HuH-7 (cell line): ENCODE data around the gene ADAMTSL1.
A peak's percentile ranks its signal among the peaks of the same experiment; 100 is the strongest.

Experiments
- DNase-seq: peaks from one replicate; pipeline ENCODE4 v3.0.0; 2011; ENCODE audit warnings: low spot score

ADAMTSL1 gene

DNA sequence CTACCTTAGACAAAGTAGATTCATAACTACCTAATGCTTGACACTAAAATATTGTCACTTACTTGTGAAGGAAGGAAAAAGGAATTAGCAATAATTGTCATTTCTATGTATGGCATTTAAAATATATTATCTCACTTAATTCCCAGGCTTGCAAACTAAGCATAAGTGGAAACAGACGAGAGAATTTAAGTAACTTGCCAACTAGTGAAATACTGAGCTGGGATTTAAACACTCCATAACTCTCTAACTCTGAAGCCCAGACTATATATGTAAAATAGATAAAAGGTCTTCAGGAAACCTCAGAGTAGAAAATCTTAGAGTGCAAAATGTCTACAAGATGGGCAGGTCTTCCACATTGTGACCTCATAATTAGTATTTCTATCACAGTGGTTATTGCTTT, 301.3 kb downstream of the ADAMTSL1 start:
- no peak for DNase-seq

DNA sequence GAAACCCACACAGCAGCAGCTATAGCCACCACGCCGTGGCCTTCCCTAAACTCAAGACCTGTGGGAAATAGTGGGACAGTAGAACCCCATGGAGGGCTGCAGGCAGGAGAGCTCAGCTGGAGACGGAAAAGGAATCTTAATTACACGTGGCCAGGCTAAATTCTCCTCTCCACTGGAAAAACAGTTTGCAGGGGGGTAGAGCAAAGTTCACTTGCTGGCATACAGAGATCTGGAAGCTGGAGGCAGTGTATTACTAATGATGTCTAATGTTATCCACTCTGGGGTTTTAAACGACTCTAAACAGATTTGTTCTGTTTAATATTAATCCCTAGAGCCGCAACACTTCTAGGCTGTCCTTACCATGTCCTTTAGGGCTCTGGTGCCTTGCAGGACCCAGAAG, 302.0 kb downstream of the ADAMTSL1 start:
- DNase-seq: no peak

DNA sequence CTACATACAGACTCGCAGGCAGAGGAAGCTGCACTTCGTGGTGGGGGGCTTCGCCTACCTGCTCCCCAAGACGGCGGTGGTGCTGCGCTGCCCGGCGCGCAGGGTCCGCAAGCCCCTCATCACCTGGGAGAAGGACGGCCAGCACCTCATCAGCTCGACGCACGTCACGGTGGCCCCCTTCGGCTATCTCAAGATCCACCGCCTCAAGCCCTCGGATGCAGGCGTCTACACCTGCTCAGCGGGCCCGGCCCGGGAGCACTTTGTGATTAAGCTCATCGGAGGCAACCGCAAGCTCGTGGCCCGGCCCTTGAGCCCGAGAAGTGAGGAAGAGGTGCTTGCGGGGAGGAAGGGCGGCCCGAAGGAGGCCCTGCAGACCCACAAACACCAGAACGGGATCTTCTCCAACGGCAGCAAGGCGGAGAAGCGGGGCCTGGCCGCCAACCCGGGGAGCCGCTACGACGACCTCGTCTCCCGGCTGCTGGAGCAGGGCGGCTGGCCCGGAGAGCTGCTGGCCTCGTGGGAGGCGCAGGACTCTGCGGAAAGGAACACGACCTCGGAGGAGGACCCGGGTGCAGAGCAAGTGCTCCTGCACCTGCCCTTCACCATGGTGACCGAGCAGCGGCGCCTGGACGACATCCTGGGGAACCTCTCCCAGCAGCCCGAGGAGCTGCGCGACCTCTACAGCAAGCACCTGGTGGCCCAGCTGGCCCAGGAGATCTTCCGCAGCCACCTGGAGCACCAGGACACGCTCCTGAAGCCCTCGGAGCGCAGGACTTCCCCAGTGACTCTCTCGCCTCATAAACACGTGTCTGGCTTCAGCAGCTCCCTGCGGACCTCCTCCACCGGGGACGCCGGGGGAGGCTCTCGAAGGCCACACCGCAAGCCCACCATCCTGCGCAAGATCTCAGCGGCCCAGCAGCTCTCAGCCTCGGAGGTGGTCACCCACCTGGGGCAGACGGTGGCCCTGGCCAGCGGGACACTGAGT, 303.2 kb downstream of the ADAMTSL1 start:
- no peak for DNase-seq

GRCh38 chr9:18778147-18778546, 304.2 kb downstream of the ADAMTSL1 start:
- no peak for DNase-seq

- no peak for DNase-seq
Observed at GRCh38 chr9:18778846-18779245, 304.9 kb downstream of the ADAMTSL1 start.

GRCh38 chr9:18783909-18784308, 310.0 kb downstream of the ADAMTSL1 start:
- DNase-seq: no peak

DNA sequence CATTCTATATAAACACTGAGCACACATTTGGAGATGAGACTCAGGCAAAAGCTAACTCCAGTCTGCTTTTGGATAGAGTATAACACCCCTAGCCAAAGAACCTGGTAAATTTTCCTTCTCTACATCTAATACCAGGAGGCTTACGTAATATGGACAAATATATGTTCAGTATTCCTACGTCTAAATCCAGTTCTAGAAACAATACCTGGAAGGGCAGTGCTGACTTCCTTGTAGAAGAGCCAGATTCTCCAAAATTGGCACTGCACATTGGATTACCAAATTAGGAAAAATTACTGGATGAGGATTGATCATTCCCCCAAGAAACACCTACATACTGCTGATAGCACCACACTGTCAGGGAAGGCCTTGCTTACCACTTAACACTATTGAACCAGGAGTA, 311.7 kb downstream of the ADAMTSL1 start:
- DNase-seq: no peak

GRCh38 chr9:18786196-18786595, 312.2 kb downstream of the ADAMTSL1 start:
- no peak for DNase-seq

DNA sequence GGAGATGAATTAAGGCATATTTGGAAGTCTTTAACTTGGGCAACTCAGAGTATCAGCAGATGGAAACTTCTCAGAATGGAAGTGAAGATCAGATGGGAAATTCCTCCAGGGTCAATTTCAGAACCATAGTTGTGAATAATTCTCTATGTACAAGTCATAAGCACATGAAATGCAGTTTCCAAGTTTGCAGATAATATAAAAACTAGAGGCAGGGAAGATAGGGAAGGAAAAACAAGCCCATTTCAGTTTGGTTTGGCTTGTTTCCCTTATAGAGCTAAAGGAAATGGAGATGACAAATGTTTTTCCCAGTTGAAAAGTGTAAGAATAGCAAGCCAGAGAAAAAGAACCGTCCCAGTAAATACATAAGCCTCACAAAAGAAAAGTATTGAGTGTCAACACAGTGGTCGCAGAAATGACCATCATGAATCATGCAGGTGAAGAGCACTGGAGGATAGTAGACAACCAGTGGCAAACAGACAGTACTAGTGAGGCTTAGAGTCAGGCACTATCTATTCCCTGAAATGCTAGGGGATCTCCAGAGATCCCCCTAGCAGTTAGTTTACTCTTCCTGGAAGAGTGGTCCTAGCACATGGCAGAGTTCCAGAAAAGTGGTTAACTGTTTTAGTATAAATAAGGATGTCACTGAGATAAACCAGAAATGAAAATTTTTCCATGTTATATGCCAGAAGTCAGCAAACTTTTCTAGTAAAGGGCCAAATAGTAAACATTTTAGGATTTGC, 313.1 kb downstream of the ADAMTSL1 start:
- DNase-seq: no peak

DNA sequence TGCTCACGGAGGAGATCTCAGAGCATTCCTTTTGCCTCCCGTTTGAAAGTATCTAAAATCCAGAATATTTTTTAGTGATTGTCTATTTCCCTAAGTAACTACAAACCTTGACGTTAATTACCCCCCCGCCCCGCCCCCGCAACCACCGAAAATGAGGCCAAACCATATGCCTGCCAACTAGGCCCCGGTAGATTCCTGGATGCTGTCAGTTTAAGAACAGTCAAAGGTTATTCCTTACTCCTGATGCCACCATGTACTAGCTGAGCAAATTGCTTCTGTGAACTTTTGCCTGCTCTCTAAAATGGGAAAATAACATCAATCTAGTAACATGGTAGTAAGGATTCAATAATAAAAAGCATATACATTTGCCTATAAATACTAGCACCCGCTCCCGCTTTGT, 314.3 kb downstream of the ADAMTSL1 start:
- DNase-seq: no peak

GRCh38 chr9:18791074-18791473, 317.1 kb downstream of the ADAMTSL1 start:
- DNase-seq: peak; percentile 29

GRCh38 chr9:18793122-18793521, 319.2 kb downstream of the ADAMTSL1 start:
- no peak for DNase-seq

DNA sequence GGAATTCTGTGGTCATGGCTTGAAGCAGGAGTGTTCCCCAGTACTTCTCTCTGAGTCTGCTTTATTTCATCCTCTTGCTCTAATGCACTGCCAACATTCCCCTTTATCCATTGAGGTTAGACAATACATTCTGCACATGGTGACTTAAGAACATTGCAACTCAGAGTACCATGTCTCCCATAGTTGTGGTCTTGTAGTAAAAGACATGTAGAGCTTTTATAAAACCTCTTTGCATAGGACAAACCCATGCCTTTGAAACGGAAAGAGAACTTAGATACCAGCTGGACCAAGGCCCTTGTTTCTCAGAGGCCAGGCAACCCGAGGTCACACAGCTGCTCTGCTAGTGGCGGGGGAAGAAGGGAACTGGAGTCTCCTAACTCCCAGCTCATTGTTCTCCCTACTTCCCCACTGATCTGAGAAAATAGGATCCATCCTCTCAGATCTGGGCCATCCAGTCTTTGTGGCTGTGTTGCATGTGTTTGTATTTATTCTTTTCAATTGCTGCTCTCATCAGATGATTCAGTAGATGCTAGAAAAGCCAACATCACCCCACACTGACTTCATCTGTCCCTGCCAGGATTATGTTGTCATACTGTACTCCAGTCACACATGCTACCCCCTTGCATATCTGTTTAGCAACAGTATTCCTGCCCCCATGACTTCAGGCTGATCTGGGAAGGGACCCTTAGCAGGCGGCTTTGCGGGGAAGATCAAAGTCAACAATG, 322.2 kb downstream of the ADAMTSL1 start:
- DNase-seq: no peak

DNA sequence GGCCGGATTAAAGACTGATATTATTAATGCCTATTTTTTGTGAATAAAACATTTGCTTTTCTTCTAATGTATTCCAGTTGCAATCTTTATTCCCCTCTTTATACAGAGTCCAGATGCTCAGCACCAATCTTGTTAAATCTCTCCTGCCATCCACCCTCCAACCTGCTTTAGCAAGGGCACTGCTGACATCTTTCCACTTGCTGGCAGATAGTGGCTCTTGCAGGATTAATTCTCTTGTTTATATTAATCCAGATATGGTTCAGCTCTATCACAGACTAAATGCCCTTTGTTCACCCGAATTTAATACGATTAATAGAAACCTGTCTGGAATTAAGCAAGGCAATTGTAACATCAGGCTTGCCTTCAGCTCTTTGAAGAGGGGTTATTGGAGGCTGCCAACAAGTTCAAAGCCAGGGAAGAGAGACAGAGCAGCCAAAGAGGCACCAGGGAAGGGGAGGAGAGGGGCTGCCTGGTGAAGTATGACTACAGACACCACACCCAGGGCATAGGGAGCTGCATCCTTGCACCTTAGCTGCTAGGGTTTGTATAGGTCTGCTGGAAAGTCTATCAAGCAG, 322.8 kb downstream of the ADAMTSL1 start:
- no peak for DNase-seq

- no peak for DNase-seq
Observed at GRCh38 chr9:18798106-18798505, 324.2 kb downstream of the ADAMTSL1 start.

DNA sequence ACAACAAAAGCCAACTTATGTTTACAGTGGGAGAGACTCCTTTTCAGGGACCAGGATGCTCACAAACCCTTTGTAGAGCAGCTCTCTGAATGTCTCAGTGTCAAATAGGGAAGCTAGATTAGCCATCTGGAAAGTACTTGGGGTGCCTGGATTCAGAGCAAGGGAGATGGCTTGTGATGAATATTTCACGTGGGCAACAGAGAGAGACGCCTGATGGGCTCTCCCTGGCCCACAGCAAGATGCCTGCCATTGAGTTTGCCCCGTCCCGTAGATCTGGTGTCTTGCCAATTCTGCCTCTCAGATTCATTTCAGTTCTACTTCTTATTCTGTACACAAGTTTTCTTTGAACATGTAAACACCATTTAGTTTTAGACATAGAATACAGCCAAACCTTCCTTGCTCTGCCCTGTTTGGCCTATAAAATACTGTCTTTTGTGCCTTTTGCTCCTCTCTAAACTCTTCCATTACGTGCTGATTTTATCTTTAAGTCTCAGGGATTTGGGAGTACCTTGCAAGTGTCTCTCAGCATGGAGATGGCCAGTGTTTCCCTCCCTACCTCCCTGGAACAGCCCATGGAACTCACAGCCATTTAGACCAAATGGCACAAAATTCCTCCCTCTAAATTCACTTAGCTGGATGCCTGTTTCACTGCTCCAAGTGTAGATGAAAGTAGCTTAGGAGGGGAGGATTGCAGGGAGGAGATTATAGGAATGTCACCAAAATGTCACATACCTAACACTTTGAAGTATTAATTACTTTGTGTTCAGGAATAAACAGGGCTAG, 324.7 kb downstream of the ADAMTSL1 start:
- DNase-seq: no peak

DNA sequence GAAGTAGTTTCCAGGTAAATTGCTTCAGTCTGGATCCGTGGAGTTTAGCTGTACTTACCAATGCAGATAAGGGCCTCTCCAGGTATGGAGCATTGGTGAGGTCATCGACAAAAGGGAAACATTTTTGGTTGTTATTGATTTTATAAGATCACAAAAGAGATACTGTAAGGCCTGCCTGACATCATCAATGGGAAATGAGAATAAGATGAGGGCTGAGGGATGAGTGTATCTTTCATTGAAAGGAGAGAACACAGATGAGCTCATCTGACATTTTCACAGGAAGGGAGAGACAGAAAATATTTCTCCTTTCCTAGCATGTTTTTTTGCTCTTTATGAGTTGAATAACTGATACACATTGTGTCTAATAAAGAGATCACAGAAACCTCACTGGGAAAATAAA, 325.5 kb downstream of the ADAMTSL1 start:
- DNase-seq: no peak

GRCh38 chr9:18800579-18800978, 326.6 kb downstream of the ADAMTSL1 start:
- DNase-seq: no peak

DNA sequence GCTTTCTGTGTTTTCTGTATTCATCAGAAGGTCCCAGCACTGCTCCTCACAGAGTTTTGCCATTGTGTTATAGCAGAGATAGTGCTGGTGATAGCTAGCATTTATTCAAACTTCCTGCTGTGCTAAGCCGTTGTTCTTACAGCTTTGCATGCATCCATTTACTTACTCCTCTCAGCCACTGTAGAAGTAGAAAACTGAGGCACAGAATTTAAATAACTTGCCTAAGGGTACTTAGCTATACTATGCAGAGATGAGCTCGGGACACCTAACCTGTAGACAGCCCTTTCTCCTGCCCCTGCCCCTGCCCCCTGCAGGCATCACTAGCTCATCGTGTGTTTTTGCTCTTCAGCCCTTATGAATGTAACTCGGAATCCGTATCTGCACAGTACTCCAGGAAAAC, 331.4 kb downstream of the ADAMTSL1 start:
- DNase-seq: no peak

DNA sequence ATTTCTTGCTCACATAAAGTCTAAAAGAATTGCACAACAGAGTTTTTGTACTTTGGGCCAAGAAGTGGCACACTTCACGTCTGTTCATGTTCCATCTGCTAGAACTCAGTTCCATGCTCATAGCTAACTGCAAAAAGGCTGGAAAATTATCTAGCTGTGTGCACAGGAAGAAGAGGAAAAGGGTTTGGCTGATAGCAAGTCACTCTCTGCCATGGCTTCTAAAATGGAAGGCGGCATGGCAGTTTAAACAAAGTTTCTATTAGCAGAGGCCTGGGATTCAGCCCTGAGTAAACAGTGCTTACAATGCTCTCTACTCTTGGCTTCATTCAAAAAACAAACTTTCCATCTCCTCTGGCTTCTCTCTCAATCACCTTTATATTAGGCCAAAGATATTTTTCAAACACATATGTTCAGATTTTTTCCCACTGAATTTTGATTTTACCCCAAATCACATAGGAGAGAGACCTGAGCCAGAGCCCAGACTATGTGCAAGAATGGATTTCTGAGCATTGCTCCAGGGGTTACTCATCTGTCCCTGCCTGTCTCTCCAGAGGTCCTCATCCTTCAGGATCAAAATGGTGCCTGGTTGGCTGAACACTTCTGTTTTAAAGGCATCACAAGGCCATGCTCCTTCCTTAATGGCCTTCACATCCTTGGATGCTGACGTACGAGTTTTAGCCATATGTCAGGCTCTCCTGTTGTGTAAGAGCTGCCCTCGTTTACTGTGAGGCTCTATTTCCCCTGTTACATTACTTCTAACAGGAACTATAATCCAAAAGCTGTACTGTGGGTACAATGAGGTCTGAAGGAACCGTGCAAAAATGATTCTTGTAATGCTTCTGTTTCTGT, 332.5 kb downstream of the ADAMTSL1 start:
- DNase-seq: no peak
